Hippocampal formation (tissue), 2 donors: ENCODE data around the gene GPR15LG.

Experiments used
- DNase-seq, 2 donors: peaks; one replicate each; lab custom pipeline; 2025; lab: John Stamatoyannopoulos, UW

The GPR15LG gene

GRCh38 chr10:84214612-84215235 is 41.1 kb downstream of the GPR15LG start:
- DNase-seq = no peak

- DNase-seq = no peak
Observed at GRCh38 chr10:84216834-84217233, 43.2 kb downstream of the GPR15LG start.

- no peak for DNase-seq
Observed at GRCh38 chr10:84217746-84218145, 44.1 kb downstream of the GPR15LG start.

GRCh38 chr10:84221916-84222315 is 48.3 kb downstream of the GPR15LG start:
- DNase-seq = no peak

GRCh38 chr10:84224411-84225028 is 50.9 kb downstream of the GPR15LG start:
- DNase-seq = no peak

- DNase-seq = no peak
Observed at GRCh38 chr10:84225427-84226173, 52.0 kb downstream of the GPR15LG start, which contains the start of gene LRIT2. LRIT2 (minus strand) TSS chr10:84225544; CDS start chr10:84225520, 24 bp downstream.

GRCh38 chr10:84226616-84227015 is 53.0 kb downstream of the GPR15LG start:
- no peak for DNase-seq

GRCh38 chr10:84227810-84228209 is 54.2 kb downstream of the GPR15LG start:
- no peak for DNase-seq

GRCh38 chr10:84230359-84230758 is 56.8 kb downstream of the GPR15LG start:
- DNase-seq = no peak

- DNase-seq = no peak
Observed at GRCh38 chr10:84232376-84232775, 58.8 kb downstream of the GPR15LG start.

GRCh38 chr10:84233940-84234339 is 60.3 kb downstream of the GPR15LG start:
- DNase-seq = no peak

- DNase-seq = no peak
Observed at GRCh38 chr10:84234479-84234878, 60.9 kb downstream of the GPR15LG start.
